Measurements from ENCODE around the gene HAUS1.

DNA sequence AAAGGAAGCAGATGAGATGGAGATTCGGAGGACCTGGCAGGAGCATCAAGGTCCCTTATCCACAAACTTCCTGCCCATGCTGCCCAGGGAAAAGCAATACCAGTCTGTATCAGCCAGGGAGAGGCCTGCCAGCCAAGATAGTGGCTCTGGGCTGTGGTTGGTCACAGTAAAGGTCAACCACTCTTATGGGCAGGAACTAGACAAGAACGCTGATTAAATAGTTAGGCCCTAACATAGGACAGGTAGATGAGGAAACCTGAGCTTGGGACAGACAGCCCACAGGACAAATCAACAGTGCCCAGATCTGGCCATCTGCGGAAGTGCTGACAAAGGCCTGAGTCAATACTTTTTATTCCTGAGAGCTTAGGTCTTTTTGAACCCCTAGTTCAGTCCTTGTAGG lies 42.8 kb upstream of the HAUS1 start:
- TF ChIP-seq EZH2phosphoT487 (IDR thresholded peaks at IDR 0.05) = no peak
- TF ChIP-seq, protein P1, sequence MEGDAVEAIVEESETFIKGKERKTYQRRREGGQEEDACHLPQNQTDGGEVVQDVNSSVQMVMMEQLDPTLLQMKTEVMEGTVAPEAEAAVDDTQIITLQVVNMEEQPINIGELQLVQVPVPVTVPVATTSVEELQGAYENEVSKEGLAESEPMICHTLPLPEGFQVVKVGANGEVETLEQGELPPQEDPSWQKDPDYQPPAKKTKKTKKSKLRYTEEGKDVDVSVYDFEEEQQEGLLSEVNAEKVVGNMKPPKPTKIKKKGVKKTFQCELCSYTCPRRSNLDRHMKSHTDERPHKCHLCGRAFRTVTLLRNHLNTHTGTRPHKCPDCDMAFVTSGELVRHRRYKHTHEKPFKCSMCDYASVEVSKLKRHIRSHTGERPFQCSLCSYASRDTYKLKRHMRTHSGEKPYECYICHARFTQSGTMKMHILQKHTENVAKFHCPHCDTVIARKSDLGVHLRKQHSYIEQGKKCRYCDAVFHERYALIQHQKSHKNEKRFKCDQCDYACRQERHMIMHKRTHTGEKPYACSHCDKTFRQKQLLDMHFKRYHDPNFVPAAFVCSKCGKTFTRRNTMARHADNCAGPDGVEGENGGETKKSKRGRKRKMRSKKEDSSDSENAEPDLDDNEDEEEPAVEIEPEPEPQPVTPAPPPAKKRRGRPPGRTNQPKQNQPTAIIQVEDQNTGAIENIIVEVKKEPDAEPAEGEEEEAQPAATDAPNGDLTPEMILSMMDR (IDR thresholded peaks at IDR 0.05) = no peak
